ENCODE results near the gene PTTG1IP2.
"Not testable (repeated sequence)": the region's sequence is repeated elsewhere in the genome, so short reads cannot be mapped to it uniquely, and the experiment has no call there.

Gene PTTG1IP2

DNA sequence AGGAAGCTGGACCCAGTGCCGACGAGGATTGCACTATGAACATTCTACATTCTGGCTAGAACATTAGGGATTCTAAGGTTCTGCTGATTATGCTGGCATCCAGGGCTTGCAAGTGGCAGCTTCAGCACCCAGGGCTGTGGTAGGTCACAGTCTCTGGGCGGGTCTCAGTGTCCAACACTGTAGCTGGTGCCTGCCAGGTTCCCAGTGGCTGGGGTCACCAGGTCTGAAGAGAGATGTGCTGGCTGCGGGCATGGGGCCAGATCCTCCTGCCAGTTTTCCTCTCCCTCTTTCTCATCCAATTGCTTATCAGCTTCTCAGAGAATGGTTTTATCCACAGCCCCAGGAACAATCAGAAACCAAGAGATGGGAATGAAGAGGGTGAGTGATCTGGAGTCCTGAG, at the start of gene PTTG1IP2:
Gene PTTG1IP2, plus strand, starts transcription at position 86 of the 400 bp plus-strand sequence. Its CDS starts 148 bp downstream, at position 234.
- no peak for DNase-seq
- intact Hi-C loops (cut with DNase I): no loop called here

DNA sequence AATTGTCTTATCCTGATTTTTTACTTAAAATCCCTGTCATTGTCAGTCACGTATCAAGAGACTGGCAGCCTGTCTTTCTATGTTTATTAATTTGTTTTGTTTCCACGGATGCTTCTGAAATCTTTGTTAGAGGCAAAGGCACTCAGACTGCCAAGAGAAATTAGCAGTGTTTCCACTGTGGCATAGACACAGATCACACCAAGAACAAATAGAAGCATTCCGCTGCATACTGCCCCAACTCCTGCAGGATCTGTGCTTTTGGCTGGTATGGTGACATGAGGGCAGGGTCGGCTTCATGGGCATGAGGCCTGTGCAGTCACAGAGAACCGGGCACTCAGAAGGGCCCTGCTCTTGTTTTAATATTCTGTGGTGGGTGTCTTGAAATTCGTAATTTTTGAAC, 47.8 kb upstream of the PTTG1IP2 start:
- intact Hi-C loops (cut with DNase I): no loop called here
- DNase-seq: no peak

DNA sequence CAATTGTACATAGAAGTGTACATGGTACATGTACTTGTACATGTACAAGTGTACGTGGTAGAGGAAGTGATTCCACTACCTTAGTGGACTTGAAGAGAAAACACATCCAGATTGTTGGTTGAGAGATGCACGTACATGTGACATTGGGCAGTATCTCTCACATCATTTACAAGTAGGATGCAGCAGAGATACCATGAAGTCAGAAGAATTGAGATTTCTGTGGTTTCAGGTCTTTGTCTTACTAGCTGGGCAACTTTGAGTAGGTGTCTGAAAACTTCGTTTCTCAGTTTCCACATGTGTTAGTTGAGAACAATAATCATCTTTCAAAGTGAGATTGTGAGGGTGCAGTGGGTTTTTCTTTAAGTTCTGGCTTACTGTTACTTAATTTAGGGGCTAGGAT, 44.7 kb upstream of the PTTG1IP2 start:
- intact Hi-C loops (cut with DNase I): loop anchor here (5.0 kb wide), 1 partner anchor 272 kb away; the partner anchor contains the start of gene STEAP1
- no peak for DNase-seq

DNA sequence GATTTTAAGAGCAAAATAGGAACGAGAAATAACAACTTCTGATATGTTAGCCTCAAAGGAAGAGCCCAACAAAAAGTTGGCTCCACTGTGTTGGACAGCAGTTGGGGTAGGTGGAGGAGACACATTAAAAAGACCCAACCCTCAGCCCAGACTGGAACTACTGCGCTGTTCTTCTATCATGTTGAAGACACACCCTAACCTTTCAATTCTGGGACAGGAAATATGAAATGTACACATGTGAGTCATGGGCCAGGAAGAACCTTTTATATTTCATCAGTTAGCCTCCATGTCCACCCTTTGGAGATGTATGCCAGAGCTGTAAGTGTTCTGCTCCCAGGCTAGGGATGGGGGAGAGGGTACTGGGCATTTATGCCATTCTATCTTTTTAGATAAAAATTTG, 44.1 kb upstream of the PTTG1IP2 start:
- no peak for DNase-seq
- intact Hi-C loops (cut with DNase I): loop anchor here (5.0 kb wide), 1 partner anchor 273 kb away; the partner anchor contains the start of gene STEAP1

DNA sequence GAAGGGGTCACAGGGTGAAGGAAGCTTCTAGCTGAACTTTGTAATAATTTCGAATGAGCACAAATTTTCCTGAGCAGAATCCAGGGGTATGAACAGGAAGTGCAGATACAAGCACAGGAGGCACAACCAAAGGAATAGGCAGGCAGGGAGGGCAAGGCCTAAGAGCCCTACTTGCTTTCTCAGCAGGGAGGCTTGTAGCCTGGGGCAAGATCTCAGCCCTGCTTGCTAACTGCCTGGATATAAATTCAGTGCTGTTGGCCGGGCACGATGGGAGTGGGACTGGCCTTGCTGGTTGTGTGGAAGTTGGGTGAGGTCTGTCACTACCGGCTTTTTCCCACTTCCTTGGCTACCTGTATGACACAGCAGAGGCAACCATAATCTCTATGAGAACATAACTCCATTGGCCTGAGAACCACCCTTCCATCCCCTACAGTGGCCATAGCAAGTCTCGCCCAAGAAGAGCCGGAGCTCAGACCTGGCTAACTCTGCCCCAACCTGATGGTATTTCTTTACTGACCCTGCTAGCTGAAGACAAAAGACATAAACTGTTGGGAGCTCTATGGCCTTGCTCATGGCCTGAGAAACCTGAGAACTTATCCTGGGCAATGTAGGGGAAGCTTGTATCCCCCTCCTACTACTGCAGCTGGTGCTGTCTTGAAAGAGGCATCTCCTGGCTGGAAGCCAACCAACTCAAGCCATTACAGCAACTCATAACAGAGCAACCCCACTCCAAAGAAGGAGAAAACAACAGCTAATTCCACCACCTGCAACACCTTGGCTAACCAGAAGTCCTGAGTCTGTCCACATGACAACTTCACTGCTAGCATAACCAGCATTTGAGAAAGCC, 38.6 kb upstream of the PTTG1IP2 start:
- intact Hi-C loops (cut with DNase I): no loop called here
- no peak for DNase-seq

DNA sequence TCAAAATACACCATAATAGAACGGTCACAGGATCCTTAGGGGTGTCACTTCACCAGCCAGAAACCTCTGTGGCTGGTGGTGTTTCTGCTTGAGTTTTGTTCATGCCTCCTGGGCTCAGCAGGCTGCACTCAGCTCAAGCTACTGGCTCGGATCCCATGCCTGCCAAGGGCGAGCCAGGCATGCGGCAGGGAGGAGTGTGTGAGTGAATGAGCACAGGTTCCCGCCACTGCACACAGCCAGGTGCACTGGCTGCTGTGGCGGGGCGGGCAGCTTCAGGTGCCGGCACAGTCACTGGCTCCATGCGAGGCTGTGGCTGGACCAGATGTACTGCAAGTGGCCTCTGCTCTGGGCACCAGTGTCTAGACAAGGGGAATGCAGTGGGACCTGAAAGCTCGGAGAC, 36.7 kb upstream of the PTTG1IP2 start:
- no peak for DNase-seq
- intact Hi-C loops (cut with DNase I): no loop called here

DNA sequence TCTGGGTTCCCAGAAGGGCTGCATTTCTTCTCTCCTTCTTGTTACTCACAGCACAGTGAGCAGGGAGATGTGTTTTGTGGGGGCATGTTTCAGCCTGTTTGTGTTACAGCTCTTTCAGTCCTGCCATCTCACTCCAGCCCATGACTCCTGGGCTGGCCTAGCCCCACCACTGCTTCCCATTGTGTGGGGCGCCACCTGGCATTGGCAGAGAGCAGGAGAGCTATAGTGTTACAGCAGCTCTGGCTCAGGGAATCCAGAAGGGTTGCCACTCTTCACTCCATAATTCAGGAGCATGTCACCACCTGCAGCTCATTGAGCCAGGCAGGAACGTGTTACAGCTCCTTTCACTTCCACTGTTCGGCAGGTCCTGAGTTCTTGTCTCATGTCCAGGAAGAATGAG, 36.2 kb upstream of the PTTG1IP2 start:
- DNase-seq: no peak
- intact Hi-C loops (cut with DNase I): no loop called here

DNA sequence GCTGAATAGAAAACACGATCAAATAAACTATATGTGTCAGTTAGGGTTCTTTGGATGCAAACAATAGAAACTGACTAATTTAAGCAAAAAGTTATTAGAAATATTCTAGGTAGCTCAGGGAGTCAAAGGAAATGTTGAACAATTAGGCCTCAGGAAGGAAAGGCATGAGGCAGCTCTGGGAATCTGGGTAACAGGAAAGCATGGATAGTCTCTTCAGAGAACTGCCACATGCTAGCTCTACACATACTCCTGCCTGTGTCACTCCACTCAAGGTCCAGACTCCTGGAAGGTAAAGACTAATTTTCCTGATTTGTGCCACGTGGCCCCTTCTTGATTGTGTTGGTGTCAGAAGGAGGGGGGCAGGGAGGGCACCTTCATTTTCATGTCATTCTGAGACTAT, 23.8 kb upstream of the PTTG1IP2 start:
- no peak for DNase-seq
- intact Hi-C loops (cut with DNase I): no loop called here

DNA sequence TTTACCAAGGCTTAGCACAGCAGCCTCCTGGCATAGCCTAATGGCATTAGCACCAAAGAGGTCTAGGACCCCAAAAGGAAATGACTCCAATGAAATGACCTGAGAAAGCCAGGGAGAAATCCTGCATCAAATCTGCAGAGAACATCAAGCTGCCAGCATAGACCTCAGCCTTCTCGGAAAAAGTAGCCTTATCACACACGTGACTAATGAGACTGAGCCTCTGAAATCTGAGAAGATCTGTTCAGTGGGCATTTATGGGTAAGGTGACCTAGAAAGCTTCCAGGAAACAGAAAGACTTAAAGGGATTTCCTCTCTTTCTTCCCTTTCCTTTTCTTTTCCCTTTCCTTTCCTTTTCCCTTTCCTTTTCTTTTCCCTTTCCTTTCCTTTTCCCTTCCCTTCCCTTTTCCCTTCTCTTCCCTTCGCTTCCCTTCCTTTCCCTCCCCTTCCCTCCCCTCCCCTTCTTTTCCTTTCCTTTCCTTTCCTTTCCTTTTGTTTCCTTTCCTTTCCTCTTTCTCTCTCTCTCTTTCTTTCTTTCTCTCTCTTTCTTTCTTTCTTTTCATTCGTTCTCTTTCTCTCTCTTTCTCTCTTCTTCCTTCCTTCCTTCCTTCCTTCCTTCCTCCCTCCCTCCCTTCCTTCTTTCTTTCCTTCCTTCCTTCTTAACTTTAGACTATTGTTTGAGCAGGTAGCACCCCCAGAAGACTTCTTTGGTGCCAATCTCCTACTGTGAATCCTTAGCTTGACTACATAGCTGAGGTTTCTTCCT, 23.1 kb upstream of the PTTG1IP2 start:
- intact Hi-C loops (cut with DNase I): no loop called here
- DNase-seq: no peak

DNA sequence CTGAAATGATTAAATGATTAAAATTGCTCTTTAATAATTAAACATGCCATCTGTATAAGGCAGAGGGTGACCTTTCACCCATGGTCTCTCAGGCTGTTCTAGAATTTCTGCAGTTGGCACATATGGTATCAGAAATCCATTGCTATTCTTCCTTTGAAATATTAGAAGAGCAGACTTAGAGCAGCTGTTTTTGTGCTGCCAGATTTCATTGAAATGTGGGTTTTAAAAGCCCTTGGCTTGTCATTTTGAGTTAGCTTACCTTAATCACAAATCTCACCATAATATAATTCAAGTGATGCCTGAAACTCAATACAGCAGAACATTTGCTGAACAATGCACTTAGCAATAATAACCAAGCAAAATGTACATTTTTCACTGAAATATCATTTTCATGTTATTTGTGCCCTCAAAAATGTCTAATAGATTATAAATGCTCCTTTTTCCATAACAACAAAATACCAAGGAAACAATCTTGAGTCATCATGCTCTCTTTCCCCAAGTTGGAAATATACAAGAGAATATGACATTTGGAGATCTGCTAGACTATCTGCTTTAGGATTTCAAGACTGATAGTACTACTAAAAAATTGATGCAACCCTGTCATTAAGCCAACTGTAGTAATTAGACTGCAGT, 16.1 kb upstream of the PTTG1IP2 start:
- intact Hi-C loops (cut with DNase I): loop anchor here (10.0 kb wide), 1 partner anchor 581 kb away; no protein-coding TSS in a partner anchor
- no peak for DNase-seq

DNA sequence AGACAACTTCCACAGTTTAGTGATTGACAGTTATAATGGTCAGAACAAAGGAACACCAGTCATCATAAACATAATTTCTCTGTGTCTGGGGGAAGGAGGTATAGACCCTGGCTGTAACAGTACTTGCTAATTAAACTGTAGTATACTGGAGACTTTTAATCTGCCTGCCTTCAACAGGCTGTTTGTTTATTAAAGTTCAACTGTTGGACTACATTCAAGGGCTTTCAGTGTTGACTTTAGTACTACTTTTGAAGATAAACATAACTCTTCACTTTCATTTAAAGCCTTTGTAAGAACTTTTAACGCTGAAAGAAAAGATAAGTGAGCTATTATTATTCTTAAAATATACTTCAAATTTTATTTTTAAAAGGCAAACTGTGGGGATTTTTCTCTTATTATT, 15.5 kb upstream of the PTTG1IP2 start:
- intact Hi-C loops (cut with DNase I): loop anchor here (10.0 kb wide), 1 partner anchor 581 kb away; no protein-coding TSS in a partner anchor
- no peak for DNase-seq

DNA sequence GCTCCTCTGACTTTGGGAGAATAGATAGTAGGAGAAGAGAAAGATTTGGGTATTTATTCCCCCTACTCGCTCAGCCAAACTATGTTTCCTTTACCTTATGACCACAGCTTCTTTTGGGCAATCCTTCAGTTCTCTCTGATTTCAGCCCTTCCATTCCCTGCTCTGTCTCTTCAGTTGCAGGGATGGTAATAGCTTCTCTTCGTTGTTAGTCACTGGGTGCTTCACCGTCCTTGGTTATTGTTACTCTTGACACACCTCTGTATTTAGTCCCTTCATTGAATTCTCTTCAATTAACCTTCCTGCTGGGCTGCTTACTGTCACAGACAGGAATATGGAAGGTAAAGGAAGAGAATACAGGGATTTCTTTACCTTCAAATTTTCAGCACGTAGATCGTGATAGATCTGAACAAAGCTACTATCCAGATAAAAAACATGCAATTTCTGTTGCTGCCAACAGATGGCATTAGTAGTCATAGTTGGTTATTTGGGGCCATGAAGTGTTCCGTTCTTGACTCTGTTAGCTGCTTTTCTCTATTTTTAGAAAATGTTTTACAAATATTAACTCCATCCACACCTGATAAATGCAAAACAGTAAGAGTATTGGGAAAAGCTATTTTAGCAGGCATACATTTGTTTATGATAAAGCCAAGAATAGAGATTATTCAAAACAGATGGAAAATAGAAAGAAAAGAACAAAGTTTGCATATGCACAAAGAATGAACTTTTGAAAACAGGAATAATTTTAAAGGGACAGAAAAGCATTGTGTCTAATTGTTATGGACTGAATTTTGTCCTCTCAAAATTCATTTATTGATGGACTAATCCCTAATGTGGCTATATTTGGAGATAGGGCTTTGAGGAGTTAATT, 14.0 kb upstream of the PTTG1IP2 start:
- peak in 12 of 42 donors; percentile 4 to 67 (median 32) for DNase-seq
- intact Hi-C loops (cut with DNase I): loop anchor here (10.0 kb wide), 1 partner anchor 579 kb away; no protein-coding TSS in a partner anchor

DNA sequence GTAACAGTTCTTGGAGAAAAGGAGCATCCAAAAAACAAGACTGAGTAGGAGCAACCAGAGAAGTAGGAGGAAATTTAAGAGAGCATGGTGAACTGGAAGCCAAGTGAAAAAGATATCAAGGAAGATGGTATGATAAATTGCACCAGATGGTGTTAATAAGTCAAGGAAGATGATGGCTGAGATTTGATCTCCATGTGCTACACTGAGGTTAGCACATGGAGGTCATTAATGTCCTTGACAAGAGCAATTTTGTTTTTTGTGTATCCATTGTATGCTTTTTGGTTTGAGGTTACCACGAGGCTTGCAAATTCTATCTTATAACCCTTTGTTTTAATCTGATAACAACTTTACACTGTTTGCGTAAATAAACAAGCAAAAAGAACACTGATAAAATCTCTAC, 11.3 kb upstream of the PTTG1IP2 start:
- intact Hi-C loops (cut with DNase I): loop anchor here (10.0 kb wide), 1 partner anchor 577 kb away; no protein-coding TSS in a partner anchor
- no peak for DNase-seq

DNA sequence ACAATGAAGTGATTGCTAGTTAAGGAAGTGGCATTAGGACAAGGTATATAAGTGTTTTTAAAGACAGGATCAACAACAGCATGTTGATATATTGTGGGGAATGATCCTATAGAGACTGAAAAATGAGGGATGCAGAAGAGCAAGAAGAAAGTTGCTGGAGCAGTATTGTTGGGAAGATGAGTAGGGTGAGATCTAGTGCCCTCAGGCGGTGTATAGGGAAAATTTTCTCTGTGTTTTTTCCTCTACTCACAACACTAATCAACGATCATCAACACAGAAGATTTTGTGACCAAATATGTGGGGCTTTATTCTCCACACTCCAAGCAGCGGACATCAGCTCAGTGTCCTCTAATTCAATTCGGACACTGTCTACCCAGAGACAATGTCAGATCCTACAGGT, 9.6 kb upstream of the PTTG1IP2 start:
- no peak for DNase-seq
- intact Hi-C loops (cut with DNase I): loop anchor here (10.0 kb wide), 1 partner anchor 575 kb away; no protein-coding TSS in a partner anchor

DNA sequence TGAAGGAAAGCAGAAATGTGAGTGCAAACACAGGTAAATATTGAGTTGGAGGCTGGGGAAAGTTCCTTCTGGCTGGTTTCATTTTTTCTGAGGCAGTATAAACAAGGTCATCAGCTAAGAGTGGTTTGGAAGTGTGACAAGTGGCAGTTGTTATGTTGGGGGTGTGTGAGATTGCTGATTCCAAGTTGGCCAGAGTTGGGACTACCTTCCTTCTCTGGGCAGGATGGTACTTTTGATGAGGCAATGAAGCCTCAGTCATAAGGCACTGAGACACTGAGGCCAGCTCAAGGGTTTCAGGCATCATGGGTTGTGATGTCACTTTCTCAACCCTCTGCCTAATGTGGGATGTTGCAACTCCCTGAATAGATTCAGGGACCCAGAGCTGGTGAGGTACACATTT, 8.2 kb upstream of the PTTG1IP2 start:
- no peak for DNase-seq
- intact Hi-C loops (cut with DNase I): no loop called here

DNA sequence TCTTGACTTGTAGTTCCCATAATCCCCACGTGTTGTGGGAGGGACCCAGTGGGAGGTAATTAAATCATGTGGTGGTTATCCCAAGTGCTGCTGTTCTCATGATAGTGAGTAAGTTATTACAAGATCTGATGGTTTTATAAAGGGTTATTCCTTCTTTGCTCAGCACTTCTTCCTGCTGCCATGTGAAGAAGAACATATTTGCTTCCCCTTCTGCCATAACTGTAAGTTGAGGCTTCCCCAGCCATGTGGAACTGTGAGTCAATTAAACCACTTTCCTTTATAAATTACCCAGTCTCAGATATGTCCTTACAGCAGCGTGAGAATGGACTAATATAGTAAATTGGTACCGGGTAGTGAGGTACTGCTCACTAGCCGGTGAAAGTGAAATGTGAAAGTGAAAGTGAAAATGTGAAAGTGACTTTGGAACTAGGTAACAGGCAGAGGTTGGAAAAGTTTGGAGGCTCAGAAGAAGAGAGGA, 6.2 kb upstream of the PTTG1IP2 start:
- DNase-seq; intact Hi-C loops (cut with DNase I): not testable (repeated sequence)

DNA sequence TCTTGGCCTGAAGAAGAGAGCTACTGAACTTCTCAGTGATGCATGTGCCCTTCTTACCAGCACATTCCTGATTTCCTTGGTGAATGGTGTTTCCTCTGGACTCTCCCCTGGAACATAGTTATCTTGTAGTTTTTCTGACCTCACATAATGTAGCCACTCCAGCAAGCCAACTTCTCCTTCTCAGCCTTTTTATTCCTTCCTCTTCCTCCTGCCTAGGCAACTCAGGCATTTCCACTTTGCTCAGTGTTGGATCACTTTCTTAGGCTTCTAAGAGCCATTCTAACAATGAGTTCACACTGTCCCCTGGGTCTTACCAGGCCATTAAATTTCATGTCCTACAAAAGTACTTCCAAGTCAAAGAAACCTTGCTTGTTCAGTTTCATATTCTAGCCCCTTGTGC, 3.6 kb upstream of the PTTG1IP2 start:
- intact Hi-C loops (cut with DNase I): no loop called here
- no peak for DNase-seq

DNA sequence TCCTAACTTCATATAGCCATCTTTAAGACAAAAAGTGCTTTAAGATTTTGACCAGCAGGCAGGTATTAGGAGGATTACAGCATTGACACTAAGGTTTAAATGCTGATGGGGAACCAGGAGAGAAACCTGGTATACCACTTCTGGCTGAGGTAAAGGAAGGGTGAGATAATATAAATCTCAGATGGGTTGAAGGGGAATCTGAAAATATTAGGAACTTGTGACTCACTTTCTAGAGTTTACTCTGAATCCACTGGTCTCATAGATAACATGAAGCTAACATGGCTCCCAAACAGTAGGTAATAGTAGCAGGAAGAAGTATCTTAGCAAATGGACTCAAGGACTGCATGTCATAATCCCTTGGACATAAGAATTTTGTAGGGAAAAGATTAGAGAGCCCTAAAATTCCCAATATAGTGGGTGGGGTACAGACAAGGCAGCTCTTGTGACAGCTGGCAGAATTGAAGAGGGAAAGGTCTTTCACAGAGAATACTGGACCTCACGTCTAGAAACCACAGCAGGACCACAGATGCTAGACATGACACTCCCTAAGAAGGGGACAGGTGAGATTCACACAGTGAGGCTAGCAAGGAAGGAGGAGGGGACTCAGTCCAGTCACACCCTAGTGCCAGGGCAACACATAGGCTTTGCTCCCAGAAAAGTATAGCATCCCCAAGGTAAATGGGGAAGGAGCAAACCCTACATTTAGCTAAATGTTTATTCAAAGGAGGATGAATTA, 3.5 kb downstream of the PTTG1IP2 start:
- DNase-seq: no peak
- intact Hi-C loops (cut with DNase I): no loop called here

Measured in head of caudate nucleus (tissue), 42 donors.